Measurements from ENCODE around the gene GOPC.

The GOPC gene

DNA sequence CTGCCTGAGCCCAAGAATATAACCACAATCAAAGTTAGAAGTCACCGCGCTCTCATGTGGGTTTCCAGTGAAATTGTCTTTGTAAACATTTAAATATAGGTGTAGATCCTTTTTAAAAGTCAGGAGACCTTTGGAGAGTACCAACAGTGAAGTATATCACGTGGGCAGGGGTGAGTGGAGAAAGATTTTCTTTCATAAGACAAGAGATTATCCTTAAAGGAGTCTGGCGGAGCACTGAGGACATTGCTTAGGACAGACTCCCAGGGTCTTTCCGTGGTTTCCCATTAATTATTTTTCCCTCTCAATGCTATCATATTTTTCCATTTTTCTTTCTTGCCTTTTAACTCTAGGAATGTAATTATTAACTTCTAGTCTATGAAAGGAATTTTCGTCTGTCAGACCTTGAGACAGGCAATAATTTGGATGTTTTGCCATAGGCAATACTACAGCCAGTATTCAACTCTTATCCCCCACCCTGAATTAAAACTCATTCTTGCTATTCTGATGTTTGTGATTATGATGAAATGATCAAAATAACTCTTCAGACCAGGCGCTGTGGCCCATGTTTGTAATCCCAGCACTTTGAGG, 88.4 kb downstream of the GOPC start:
- no peak for DNase-seq

DNA sequence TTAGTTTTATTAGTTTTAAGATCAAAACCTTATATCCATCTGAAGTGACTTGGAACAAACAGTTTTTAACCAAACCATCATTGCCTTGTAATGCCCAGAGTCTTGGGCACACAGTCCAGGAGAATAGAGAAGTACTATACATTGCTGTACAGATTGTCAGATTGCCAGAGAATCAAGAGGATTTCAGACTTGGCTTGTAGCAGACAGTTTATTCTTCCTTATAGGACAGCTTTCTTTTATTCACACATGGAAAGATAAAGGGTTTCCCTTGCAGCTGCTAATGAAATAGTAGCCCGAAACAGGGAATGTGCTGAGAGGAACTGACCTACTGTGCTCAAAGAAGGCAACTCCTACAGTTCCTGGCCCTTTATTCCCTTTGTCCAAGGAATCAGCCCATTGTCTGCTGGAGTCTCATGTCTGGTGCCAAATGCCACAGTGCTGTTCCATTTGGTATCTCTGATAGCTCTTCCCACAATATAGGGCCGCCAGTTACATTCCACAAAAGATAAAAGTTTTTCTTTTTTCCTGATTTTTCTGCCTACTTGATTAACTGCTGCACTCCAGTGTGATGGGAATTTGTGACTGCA, 89.2 kb downstream of the GOPC start:
- DNase-seq, result no peak

- no peak for DNase-seq
Measured at GRCh38 chr6:117512056-117512828, 90.1 kb downstream of the GOPC start.

Data from right forelimb (tissue), 1 donor.